Measurements from ENCODE around the gene PTPN4.

The PTPN4 gene

GRCh38 chr2:120029672-120030640, 270.2 kb downstream of the PTPN4 start:
- DNase-seq: no peak

GRCh38 chr2:120032297-120032696, 272.6 kb downstream of the PTPN4 start:
- no peak for DNase-seq

Data from stimulated activated CD4-positive, alpha-beta T cell treated with anti-CD3 and anti-CD28 coated beads, Interleukin-4, amount 100 ng/mL, for 24 hours (primary cell).